OCI-LY7 (cell line): Measurements from ENCODE around the gene SULF2.
A peak's percentile ranks its signal among the peaks of the same experiment; 100 is the strongest.

Source experiments
- CTCF ChIP-seq: fragments of 200-600 bp; sonication (generic); conservative IDR thresholded peaks from 2 replicates; pipeline ENCODE4 v1.5.1; 2014; ENCODE audit warnings: mild to moderate bottlenecking, antibody characterized with exemption, low read length, moderate library complexity, mixed read lengths
- EZH2phosphoT487 ChIP-seq: fragments of 200-600 bp; sonication (generic); IDR thresholded peaks from 2 replicates; pipeline ENCODE4 v1.6.1; 2018; ENCODE audit warnings: low read depth, borderline replicate concordance, mild to moderate bottlenecking, mixed run types, antibody characterized with exemption, low read length, moderate library complexity, mixed read lengths

- TF ChIP-seq CTCF (peak; percentile 90), EZH2phosphoT487 (no peak)
Measured at GRCh38 chr20:47677635-47678453, 107.4 kb downstream of the SULF2 start.
